Epithelial cell of esophagus (primary cell): ENCODE results near the gene FBLN2.

ENCODE experiments used
- DNase-seq: peaks from one replicate; pipeline ENCODE4 v3.0.0; 2010; ENCODE audit warnings: low read depth
- H3K4me3 ChIP-seq: 2 replicates; pipeline ENCODE4 v1.5.1; 2011; ENCODE audit warnings: mild to moderate bottlenecking, low read length, control low read depth
- TF ChIP-seq, protein P1 (sequence below): IDR thresholded peaks from 2 replicates; pipeline ENCODE4 v1.5.1; 2011; ENCODE audit warnings: low read depth, mild to moderate bottlenecking, low read length, control low read depth, inconsistent platforms; ENCODE audit not compliant: insufficient read depth; ENCODE audit errors: missing control alignments

The FBLN2 gene

DNA sequence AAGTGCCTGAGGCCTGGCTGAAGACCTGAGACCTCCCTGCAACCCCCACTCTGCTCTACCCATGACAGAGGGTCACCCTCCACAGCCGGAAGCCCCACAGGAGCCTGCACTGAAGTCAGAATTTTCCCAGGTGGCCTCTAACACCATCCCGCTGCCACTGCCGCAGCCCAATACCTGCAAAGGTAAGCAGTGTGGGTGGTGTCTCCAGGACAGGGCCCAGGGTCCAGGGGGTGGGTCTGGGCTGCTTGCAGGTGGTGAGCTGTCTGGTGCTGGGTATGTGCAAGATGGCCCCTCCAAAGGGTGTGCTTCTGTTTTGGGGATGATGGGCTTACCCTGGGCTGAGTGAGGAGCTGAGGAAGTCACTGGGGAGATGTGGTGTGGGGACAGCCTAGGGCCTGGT, 69.9 kb downstream of the FBLN2 start:
- H3K4me3 ChIP-seq, result no peak overlapping the region
- DNase-seq, result no peak
- TF ChIP-seq, protein P1, sequence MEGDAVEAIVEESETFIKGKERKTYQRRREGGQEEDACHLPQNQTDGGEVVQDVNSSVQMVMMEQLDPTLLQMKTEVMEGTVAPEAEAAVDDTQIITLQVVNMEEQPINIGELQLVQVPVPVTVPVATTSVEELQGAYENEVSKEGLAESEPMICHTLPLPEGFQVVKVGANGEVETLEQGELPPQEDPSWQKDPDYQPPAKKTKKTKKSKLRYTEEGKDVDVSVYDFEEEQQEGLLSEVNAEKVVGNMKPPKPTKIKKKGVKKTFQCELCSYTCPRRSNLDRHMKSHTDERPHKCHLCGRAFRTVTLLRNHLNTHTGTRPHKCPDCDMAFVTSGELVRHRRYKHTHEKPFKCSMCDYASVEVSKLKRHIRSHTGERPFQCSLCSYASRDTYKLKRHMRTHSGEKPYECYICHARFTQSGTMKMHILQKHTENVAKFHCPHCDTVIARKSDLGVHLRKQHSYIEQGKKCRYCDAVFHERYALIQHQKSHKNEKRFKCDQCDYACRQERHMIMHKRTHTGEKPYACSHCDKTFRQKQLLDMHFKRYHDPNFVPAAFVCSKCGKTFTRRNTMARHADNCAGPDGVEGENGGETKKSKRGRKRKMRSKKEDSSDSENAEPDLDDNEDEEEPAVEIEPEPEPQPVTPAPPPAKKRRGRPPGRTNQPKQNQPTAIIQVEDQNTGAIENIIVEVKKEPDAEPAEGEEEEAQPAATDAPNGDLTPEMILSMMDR, result no peak

DNA sequence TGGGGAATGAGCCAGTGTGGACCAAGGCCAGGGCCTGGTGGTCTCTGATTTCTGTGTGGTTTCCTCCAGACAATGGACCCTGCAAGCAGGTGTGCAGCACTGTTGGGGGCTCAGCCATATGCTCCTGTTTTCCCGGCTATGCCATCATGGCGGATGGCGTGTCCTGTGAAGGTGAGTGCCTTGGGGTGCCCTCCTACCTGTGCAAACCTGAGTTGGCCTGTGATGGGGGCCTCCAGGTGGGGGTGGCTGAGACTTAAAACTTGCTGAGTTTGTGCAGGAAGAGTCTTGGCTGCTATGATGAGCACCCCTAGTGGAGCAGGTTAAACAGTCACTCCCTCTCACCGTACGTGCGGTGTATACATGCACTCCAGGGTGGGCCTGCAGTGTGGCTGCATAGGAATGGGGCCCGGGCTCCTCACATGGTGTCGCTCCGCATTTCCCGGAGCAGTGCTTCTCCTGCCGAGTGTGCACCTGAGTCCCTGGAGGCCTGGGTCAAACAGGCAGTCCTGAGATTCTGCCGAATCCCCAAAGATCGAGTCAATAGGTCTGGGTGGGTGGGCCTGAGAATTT, 70.8 kb downstream of the FBLN2 start:
- H3K4me3 ChIP-seq, result no peak overlapping the region
- DNase-seq, result no peak
- TF ChIP-seq, protein P1, result no peak

DNA sequence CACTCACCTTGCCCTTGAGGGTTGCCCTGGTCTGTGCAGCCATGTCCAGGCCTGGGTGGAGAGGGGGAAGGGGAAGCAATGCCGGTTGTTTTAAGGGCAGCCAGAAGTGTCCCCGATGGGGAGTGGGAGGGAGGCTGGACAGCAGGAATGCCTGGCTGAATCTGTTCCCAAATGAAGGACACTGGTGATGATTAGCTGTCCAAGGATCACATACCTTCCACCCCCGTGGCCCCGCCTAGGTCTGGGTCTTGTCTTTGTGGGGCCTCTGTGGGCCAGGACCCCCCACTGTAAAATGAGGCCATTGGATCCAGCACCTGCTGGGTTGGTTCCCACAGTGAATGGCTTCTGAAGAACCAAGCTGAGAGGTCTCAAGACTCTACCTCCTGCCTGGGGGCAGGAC, 71.4 kb downstream of the FBLN2 start:
- DNase-seq, result no peak
- TF ChIP-seq, protein P1, result no peak
- no peak overlapping the region for H3K4me3 ChIP-seq

DNA sequence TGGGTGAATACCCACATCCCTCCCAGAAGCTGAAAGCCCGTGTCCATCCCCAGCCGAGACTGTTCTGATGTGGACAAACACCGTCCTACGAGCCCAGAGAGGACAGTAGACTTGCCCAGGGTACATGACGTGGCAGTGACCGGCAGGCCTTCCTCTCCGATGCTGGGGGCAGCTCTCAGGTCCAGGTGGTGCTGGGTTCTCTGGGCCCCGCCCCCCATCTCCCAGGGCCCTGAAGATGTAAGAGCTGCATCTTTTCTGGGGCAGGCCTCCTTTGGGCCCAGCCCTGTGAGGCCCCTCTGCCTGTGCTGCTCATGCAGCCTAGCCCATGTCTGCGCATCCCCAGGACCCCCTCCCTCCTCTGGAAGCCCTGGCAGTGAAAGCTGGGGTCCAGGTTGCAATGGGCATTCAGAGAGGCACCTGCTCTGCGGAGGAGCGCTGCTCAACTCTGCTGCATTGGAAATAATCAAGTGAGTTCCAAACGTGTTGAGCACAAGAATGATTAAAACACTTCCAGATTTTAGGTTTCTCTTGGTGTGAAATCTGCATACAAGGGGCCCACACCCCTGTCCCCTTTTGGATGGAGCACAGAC, 71.9 kb downstream of the FBLN2 start:
- DNase-seq, result no peak
- TF ChIP-seq, protein P1, result no peak
- H3K4me3 ChIP-seq, result no peak overlapping the region

DNA sequence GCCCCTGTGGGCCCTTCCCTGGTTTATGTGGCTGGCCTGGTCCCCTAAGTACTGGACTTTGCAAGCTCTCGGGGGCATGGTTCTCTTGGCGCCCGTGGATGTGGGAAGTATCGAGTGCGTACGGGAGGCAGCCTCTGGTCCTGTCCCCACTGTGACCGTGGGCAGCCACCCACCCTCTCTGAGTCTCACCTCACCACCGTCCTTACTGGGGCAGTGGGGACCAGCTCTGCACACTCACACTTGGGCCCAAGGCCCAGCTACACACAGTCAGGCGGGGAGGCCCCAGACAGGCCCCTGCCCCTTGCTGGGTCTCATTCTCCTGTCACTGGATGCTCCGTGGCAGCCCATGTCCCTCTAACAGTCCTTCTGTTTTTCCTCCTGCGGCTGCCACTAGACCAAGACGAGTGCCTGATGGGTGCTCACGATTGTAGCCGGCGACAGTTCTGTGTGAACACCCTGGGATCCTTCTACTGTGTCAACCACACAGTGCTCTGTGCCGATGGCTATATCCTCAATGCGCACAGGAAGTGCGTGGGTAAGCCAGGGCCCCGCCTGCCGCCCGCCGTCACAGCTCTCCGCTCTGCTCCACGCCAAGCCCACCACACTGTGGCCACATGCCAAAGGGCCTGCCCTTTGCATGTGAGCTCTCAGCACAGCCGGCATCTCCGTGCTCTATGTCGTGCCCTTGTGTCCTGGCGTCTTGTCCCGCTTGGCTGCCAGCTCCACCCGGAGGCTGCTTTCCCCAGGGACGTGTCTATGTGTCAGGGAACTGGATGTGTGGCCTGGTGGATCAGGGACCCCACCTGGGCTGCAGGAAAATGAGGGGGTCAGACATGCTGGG, 72.7 kb downstream of the FBLN2 start:
- no peak for DNase-seq
- TF ChIP-seq, protein P1, result no peak
- H3K4me3 ChIP-seq, result no peak overlapping the region

DNA sequence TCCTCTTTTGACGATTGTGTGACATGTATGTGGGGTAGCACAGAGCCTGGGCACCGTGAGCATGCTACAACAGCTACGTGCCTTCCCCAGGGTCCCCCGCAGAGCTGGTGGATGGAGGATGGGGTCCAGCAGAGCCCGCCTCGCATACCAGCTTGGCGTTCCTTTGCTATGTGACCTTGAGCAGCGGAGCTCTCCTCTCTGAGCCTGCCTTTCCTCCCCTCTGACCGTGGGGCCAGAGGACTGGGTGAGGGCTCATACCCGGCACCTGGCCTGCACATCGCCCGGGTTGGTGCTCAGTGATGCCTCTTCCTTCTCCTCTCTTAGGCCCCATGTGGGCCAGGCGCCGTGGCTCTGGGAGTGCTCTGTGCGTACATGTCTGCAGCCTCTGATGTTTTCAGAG, 73.4 kb downstream of the FBLN2 start:
- TF ChIP-seq, protein P1, result no peak
- H3K4me3 ChIP-seq, result no peak overlapping the region
- DNase-seq, result no peak
